GM12864 (cell line): ENCODE results near the gene PSD.

Source experiments
- DNase-seq: peaks from one replicate; pipeline ENCODE4 v3.0.0-alpha.2; 2011; ENCODE audit warnings: low read depth
- H3K4me3 ChIP-seq: 2 replicates; pipeline ENCODE4 v1.5.1; 2011; ENCODE audit warnings: mild to moderate bottlenecking, low read depth, low read length, control low read depth
- CTCF ChIP-seq: IDR thresholded peaks from 2 replicates; pipeline ENCODE4 v1.5.1; 2011; ENCODE audit warnings: low read depth, mild to moderate bottlenecking, moderate library complexity, low read length, control low read depth, inconsistent platforms; ENCODE audit errors: missing control alignments

PSD gene

GRCh38 chr10:102400076-102400475 lies 18.5 kb downstream of the PSD start:
- H3K4me3 ChIP-seq, result peak overlapping the region; percentile 70
- no peak for DNase-seq
- TF ChIP-seq CTCF, result no peak

GRCh38 chr10:102399217-102400021 lies 19.2 kb downstream of the PSD start:
- peak; percentile 92 for TF ChIP-seq CTCF
- H3K4me3 ChIP-seq, result peak overlapping the region; percentile 70
- DNase-seq, result peak; percentile 52

- no peak for TF ChIP-seq CTCF
- peak overlapping the region; percentile 70 for H3K4me3 ChIP-seq
These were observed 20.2 kb downstream of the PSD start for GRCh38 chr10:102398172-102399020.

GRCh38 chr10:102397222-102398171 lies 21.1 kb downstream of the PSD start:
- no peak for TF ChIP-seq CTCF
- no peak for DNase-seq
- peak overlapping the region; percentile 70 for H3K4me3 ChIP-seq

More at GRCh38 chr10:102398172-102399020, 20.2 kb downstream of the PSD start:
- no peak for DNase-seq

GRCh38 chr10:102396730-102397151 lies 21.8 kb downstream of the PSD start:
- no peak for TF ChIP-seq CTCF
- no peak for DNase-seq
- peak overlapping the region; percentile 70 for H3K4me3 ChIP-seq

GRCh38 chr10:102396317-102396650 lies 22.3 kb downstream of the PSD start:
- TF ChIP-seq CTCF, result no peak
- H3K4me3 ChIP-seq, result peak overlapping the region; percentile 70
- no peak for DNase-seq
